NCI-H774 (cell line): ENCODE results near the gene MCM3.

Source experiments
- DNase-seq: peaks from one replicate; lab custom pipeline; 2025; lab: John Stamatoyannopoulos, UW

The MCM3 gene

DNA sequence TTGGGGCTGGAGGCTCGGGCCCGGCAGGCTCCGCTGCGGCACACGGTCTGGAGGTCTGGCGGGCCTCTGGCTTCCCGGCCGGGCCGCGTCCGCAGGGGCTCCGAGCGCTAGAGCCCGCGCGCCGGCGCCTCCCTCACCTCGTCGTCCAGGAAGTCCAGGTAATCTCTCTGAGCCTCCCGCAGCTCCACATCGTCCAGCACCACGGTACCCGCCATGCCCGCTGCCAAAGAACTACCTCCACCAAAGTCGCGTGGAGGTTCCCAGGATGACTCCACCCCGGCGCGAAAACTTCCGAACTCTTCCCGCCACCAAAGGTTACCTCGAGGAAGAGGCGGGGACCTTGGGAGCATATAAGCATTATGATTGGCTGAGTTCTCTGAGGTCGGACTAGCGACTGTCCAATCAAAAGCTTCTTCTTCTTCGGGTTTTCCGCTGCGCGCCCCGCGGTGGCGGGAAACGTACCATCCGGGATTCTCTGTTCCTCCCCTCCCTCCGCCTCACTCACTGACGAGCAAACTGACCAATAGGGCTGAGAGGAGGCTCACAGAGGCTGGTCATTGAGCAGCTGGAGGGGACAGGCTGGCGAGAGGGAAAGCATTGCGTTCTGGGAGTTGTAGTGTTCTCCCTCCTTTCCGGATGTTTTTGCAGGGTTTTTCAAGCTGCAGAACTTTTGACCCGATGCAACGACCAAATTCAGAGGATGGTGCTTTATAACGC lies at the start of gene MCM3:
MCM3 (minus strand) TSS at position 283 of the 717 bp plus-strand sequence; CDS start at position 215, 68 bp downstream.
- peak; percentile 99 for DNase-seq

DNA sequence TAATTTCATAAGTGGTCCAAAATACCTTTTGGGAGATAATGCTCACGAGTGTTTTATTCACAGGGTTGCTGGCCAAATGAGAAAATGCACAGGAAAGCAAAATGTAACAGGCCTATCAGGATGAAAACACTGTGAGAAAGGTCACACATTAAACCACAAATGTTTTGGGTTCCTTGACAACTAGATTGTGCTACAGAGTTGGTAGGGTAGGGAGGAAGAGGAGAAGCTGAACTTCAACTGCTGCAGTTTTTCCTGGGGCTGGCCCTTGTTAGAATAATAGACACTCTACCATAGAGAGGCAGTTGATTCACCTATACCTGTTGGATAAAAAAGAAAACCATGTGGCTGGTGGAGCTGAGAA lies 49.3 kb upstream of the MCM3 start:
- no peak for DNase-seq

DNA sequence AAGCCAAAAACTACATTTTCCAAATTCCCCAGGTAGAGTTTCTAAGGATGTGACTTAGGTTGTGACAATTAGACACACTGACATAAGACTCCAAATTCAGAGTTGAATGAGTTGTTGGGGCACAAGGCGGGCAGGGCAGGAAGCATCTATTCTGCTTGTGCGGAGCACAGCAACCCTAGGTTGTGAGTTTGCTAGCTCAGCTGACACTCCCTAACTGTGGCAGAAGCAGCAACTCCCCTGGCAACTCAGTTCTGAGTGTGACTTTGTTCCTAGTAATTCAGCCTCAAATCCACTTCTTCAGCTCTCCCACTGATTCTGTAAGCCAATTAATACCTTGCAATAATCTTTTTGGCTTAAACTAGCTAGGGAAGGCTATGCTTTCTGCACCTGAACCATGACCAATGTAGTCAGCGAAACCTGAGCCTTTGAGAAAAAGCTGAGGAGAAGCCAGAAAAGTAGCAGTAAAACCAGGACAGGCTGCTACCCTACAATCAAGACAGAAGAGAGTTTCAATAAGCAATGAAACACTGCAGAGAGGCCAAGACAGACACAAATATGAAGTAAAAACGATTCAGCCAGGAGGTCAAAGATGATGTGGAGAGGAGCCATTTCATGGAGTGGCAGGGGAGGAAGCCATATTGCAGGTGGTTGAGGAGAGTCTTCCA lies 47.4 kb upstream of the MCM3 start:
- DNase-seq: no peak

DNA sequence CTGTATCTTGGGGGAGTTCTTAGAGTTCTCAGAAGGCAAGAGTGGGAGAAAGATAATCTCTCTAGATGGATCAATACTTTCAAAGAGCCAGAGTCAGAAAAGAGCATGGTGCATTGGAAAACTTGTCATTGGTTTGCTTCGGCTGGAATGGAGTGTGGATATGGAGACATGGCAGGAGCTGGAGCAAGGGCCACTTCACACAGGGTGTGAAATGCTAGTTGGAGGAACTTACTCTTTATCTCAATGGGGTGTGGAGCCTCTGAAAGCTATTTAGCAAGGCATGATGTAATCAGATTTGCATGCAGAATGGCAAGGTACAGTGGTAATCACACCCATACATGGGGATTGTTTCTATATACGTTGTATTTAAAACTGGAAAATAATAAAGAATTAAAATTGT lies 45.9 kb upstream of the MCM3 start:
- peak; percentile 9 for DNase-seq

DNA sequence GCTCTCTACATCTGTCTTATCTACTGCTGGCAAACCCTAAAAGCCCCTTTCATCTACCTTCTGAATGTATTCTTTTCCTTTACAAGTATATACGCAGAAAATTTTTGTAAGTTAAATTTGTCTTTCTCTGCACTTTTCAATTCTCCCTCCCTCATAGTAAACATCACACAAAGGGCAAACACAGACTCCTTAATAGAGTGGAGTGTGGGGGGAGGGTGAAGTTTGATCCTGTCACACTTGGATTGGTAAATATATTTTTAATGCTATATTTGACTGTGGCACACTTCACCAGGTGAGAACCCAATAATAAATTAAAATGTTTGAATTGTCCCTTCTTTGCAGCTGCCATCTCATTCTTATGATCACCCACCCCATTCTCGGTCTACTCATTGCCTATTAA lies 44.2 kb upstream of the MCM3 start:
- peak; percentile 40 for DNase-seq

DNA sequence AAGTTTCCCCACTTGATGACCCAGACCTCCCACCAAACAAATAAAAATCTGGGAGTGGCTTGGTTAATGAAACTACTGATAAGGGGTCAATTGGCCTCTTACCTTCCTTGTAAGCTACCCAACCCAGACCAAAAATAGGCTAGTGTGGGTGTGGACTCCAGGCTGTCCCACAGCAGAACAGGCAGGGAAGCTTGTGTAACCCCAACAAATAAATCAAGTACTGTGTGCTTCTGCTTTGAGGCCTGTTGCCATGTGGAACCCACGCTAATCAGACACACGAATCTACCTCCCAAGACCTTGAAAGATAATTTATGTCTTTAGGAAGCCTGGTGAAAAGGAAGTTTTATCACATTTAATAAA lies 43.7 kb upstream of the MCM3 start:
- no peak for DNase-seq

DNA sequence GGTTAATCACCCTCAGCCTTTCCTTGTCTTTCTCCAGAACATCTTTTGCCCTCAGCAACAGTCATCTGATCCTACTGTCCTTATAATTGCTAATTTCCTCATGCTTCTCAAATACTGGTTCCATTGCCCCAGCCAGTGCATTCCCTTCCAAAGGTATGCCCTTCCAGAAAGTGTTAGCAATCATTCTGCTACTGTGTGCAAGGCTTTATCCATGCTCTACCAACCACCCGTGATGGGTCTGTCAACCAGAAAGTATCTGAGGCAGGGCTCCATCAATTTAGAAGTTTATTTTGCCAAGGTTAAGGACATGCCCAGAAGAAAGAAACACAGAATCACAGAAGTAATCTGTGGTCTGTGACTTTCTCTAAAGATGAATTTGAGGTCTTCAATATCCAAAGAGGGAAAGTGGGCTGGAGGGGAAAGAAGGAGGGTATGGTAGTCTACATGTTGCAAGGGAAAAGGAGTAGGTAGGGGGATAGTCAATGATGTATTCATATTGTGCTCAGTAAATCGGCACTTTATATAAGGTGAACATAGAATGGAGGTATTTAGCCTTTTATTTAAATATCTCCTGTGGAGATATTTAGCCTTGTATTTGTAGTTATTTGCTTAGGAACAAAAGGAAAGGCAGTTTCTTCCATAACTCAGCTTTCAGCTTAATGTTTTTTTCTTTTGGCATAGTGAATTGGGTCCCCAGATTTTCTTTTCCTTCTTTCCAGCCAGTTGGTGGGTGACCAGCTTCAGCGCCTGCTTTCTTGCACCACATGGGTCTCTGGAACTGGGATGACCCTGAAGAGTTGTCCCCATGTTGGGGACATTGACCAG lies 42.2 kb upstream of the MCM3 start:
- no peak for DNase-seq

DNA sequence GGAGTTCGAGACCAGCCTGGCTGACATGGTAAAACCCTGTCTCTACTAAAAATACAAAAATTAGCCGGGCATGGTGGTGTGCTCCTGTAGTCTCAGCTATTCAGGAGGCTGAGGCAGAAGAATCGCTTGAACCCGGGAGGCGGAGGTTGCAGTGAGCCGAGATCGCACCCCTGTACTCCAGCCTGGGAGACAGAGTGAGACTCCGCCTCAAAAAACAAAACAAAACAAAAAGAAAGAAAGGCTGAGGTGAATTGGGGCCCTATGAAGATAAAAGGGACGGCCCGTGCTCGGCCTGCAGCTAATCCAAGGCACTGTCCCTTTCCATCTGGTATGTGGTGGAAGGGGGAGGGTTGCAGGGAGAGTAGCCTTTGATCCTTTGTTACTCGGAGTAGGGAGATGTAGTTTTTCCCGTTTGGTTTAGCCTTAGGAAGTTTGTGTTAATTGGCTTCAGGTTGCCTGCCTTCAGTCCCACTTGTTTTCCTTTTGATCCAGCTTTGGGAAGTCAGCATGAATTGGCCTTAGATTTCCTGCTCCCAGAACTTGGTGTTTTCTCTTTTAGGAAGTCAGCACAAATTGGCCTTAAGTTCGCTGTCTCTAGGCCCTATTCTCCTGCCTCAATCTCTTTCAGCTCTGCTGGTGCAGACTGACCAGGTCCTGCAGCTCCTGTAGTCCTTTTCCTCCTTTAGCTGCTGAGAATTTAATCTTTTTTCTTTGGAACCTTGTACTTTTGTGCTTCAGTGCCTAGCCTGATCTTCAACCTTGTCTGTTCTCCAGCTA lies 41.3 kb upstream of the MCM3 start:
- no peak for DNase-seq

DNA sequence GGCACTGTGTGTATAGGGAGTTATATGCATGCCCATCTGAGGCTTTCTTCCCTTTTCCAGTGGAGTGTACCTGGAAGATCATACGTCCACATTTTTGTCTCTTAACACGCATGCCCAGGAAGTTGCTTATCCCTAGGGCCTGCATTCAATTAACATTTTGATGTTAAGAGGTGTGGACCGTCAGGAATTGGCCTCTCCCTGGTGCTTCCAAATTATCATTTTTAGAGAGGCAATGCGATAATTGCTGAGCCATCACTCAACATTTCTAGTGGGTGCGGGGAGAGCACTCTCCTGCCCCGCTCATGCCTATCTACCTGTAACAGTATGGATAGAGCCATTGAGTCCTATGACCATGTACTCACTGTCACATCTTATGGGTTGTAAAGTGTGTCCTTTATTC lies 39.6 kb upstream of the MCM3 start:
- no peak for DNase-seq

DNA sequence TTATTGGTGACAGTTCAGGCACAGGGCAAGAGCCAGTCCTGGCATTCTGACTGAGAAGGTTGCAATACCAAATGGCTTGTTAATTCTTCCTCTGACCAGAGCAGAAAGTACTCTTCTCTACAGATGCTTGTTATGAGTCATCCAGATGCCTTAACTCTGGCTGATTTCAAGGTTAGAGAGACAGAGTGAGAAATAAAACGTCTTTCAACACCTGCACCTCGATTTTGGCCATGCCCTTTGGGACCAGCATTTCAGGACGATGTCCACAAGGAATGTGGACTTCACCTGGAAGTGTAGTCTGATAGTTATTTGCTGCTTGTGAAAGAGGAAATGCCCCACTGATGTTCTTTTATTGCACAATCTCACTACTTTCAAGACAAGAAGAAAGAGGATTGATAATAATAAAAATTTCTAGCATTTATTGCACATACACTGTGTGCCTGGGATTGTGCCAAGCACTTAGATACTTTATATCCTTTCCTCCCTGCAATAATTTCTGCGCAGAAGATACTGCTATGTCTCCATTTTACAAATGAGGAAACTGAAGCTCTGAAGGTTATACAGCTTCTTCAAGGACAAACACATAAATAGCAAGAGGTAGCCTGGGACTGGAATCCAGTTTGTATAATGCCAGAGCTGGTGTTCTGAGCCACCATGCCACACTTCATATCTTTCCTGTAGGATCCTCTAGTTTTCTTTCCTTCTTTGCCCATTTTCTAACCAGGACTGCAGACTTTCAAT lies 33.5 kb upstream of the MCM3 start:
- no peak for DNase-seq

DNA sequence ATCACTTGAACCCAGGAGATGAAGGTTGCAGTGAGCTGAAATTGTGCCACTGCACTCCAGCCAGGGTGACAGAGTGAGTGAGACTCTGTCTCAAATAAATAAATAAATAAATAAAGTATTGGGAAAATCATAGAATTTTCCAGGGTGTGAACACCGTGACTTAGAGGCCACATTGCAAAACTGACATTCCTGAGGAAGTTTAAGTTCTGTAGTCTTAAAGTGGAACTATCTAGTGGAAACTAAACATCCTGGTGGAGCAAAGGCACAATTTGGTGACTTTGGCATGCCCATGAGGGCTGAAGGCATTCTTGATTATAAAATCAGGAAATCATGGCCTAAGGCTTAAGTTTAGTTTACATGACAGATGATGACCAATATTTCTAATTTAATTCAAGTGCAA lies 32.7 kb upstream of the MCM3 start:
- DNase-seq: no peak

DNA sequence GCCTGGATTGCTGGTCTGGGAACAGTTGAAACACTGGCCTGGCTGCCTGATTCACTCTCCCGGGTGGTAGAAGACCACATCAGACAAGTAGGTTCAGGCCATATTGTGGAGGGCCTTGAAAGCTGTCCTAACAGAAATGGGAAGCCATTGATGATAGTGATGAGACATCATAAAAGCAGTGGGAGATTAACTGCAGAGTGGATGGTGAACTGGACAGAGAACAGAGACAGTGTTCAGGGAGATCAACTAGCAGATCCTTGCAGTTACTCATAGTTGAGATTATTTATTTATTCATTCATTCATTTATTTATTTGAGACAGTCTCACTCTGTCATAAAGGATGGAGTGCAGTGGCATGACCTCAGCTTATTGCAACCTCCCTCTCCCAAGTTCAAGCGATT lies 30.2 kb upstream of the MCM3 start:
- no peak for DNase-seq

DNA sequence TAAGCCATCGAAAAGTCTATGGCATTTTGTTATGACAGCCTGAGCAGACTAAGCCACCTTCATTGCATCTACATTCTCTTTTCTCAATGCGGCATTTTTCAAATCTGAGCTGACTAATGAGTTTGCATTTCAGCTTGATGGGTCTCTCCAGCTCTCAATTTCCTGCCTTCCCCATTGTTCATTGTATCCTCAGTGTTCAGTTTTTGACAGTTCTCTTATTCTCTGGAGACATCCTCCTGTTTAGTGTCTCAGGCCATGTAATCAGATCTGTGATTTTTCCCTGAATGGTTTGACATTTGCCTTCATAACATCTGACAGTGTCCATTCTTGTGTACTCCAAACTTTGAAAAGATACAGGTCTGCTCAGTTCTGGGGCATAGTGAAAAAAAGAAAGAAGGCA lies 27.9 kb upstream of the MCM3 start:
- DNase-seq: no peak

DNA sequence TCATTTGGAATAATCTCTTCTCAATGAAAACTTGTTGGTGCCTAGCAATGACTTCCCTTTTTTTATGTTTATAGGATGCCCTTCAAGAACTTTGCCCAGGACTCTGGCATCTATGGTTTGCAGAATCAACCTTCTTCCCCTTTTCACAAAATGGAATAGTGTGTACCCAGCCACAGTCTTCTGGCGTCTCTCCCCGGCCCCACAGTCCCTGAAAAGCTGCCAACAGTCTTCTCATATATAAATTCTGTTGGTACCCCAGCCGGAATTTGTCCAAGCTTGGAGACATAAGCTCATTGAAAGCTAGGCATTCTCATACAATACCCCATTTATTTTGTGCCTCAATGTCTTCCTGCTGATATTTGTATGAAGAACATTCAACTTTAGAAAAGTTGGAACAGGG lies 26.4 kb upstream of the MCM3 start:
- DNase-seq: no peak

DNA sequence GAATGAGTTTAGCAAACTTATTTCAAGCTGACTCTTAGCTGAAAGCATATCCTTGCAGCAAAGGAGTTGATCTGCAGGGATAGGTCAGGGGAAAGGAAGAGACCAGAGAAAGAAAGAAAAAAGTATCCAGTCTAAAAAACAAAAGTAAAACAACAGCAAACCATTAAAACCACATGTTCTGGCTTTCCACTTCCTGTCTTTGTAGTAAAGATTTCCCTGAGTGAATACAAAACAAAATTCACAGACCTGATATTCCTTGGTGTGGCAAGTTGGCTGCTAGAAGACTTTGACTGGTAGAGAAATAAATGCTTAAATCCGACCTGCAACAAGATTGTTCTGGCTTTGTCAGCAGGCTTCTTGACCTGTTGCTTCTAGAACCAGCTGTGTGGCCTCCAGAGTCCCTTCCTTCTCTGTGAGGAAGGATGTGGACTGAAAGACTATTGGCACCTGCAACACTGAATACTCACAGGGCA lies 23.4 kb upstream of the MCM3 start:
- no peak for DNase-seq

DNA sequence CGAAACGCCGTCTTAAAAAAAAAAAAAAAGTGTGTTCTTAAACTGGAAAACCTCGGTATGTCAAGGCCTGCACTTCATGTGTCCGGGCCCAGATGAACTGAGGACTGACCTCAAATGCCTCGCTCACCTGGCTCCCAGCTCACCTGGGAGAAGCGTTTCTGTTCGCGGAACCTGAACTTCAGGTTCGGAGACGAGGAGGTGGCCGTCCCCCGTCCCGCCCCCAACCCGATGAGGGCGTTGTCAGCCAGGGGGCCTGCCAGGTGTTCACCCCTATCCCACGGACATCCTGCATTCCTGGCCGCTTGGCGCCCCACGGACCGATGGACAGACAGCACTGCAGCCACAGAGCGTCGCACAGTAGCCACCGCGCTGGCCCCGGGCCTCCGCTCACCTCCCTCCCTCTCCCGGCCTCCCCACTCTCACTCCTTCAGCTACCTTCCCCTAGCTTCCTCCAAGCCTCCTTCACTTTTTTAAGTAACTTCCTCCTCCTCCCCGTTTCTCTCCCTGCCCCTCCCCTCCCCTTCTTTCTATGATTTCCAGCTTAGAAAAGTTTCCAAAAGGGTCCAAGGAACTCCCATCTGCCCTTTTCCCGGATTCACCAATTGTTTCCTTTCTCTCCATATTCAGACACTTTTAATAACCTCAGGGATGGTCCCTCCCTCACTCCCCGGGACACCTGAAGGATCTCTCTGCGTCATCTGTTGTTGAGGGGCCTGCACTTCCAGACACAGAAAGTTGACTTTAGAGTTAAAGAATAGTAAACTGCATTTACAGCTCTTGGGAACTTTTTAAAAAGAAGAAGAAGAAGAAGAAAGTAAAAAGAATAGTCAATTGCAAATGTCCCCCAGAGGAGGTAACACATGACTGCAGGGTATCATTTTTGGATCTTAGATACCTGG lies 22.7 kb upstream of the MCM3 start:
- no peak for DNase-seq

DNA sequence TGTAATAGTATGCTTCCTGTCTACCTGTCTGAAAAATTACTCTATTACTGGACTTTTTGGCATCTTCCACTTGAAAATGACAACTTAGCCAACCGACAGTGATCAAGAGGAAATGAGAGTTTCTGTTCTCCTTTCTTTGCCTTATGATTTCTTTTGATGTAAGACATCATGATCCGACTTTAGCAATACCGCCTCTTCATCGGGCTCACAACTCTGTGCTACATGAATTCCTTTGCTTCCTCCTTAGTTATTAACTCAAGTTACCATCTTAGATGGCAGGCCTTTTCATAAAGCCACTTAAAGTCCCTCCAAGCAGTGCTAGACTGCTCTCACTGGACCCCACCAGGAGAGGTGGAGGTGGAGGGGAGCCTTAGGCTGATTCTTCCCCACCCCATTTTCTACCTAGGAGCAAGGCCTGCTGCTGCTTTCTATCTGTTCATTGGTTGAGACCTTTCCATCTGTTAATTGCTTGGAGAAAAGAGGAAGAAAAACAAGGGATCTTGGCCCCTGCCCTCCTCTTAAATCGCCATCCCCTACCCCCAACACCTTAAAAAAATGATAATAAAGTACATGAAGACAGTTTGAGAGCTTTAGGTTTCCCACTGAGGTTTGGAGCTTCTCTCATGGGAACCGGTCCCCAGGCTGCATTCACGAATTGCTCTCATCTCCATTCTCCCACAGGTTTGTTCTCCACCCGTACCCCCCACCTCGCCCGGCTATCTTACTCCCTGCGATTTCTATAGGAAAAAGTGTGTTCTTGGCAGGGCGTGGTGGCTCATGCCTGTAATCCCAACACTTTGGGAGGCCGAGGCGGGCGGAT lies 21.6 kb upstream of the MCM3 start:
- DNase-seq: no peak

DNA sequence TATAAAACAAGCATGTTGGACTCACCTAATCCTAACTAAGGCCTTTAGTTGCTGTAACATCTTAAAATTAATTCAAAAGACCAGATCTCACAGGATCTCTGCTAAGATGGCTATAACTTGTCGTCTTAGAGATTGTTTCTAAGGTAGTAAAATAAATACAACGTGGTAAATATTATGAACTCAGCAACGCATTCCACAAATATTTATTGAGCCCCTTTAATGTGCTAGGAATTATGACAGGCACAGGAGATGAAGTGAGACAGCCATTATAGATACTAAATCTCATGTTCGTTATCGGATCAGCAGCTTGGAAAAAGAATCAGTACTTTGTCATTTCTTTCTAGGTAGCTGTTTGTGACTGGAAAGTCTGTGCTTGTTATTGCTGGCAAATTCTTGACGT lies 20.9 kb upstream of the MCM3 start:
- no peak for DNase-seq

DNA sequence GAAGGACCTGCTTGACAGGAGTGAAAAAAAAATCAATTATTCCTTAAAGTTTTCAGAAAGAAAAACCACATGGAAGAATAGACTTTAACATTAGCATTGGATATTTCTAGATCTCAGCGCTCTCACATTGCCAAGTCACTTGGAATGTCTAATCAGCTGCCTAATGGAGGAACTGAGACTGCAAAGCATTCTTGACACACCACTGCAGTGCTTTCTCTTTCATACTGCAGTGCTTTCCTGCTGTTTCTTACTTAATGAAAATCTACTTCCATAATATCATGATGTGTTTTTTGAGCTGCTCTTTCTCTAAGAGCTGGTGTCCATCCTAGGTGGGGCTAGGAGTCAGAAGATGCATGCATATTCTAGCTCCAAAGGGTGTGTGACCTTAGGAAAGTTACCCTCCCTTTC lies 20.4 kb upstream of the MCM3 start:
- no peak for DNase-seq

DNA sequence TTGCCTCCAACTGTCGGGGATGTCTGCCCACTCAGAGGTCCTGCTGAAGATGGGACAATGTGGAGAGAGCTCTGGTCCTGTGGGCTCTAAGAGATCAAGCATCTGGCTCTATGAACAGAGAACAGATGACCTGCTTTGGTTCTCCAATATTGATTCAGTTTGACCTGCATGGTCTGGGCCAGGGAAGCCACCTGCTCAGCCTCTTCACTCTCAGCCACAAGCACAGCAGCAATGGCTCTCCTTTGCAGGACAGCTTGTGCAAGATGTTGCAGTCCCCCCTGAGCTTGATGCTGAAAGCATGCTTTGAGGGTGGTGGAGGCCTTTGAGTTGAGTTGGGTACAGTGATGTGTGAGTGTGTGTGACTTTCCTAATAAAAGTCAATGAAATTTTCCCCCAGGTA lies 18.6 kb upstream of the MCM3 start:
- no peak for DNase-seq
